ENCODE data around the gene ZNF598. TPM values are rescaled to one million over a fixed set of nuclear protein-coding genes. Genes with fewer than 3 reads are reported as not detected.
"Not testable (repeated sequence)": the region's sequence is repeated elsewhere in the genome, so short reads cannot be mapped to it uniquely, and the experiment has no call there.

The ZNF598 gene
- total RNA-seq, 6 donors from 2014 or later, result 20.1 to 62.8 (median 41.7) TPM

DNA sequence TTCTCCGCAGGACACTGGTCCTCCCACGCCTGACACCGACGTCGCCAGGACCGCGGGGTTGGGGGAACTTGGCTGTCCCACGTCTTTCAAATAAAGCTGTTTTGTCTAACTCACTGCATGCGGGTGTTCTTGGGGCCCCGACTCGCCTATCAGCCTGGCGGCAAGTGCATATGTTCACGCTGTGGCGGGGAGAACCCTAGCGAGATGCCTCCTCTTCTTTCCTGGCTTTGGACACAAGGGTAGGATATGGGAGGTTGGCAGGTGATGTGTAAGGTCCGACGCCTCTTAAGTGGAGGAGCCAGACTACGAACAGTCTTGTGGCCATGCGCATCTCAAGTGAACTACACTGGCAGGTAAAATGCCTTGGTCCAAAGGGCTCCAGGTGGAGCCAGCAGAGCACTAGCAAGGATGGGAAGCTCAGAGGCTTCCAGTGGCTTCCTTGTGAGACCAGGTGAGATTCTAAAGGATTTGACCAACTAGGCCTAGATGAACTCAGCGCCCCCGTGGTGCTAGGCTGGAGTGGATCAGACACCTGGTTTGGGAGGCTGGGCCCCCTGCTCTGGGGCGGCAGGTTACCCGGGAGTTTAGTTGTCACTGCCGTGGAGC is 44.1 kb downstream of the ZNF598 start:
- WGBS, 2 donors, result 18 to 19% methylated on average over 13 to 18 of the region's 24 CpGs
- H3K4me3 ChIP-seq, result peak overlapping the region; percentile 85 to 91 (median 88)
- H3K27me3 ChIP-seq, result no peaks in the 10 kb centered on the region
- ATAC-seq (ENCODE audit: low FRiP score in 2 of 2) (no peak), DNase-seq (no peak)
- H3K36me3 ChIP-seq, result peaks cover 14 to 34% (median 23%) of the 10 kb centered on the region in 4 donors
- peak overlapping the region; percentile 98 to 100 (median 98) for H3K27ac ChIP-seq
- no peaks in the 10 kb centered on the region for H3K9me3 ChIP-seq
- H3K4me1 ChIP-seq, result peaks cover 20 to 39% (median 26%) of the 10 kb centered on the region in 4 donors
- TF ChIP-seq, protein P1, sequence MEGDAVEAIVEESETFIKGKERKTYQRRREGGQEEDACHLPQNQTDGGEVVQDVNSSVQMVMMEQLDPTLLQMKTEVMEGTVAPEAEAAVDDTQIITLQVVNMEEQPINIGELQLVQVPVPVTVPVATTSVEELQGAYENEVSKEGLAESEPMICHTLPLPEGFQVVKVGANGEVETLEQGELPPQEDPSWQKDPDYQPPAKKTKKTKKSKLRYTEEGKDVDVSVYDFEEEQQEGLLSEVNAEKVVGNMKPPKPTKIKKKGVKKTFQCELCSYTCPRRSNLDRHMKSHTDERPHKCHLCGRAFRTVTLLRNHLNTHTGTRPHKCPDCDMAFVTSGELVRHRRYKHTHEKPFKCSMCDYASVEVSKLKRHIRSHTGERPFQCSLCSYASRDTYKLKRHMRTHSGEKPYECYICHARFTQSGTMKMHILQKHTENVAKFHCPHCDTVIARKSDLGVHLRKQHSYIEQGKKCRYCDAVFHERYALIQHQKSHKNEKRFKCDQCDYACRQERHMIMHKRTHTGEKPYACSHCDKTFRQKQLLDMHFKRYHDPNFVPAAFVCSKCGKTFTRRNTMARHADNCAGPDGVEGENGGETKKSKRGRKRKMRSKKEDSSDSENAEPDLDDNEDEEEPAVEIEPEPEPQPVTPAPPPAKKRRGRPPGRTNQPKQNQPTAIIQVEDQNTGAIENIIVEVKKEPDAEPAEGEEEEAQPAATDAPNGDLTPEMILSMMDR (IDR thresholded peaks at IDR 0.05), result no peak
- TF ChIP-seq EP300 (IDR thresholded peaks at IDR 0.05) (no peak), POLR2AphosphoS5 (IDR thresholded peaks at IDR 0.05) (no peak), POLR2A (IDR thresholded peaks at IDR 0.05) (no peak)

DNA sequence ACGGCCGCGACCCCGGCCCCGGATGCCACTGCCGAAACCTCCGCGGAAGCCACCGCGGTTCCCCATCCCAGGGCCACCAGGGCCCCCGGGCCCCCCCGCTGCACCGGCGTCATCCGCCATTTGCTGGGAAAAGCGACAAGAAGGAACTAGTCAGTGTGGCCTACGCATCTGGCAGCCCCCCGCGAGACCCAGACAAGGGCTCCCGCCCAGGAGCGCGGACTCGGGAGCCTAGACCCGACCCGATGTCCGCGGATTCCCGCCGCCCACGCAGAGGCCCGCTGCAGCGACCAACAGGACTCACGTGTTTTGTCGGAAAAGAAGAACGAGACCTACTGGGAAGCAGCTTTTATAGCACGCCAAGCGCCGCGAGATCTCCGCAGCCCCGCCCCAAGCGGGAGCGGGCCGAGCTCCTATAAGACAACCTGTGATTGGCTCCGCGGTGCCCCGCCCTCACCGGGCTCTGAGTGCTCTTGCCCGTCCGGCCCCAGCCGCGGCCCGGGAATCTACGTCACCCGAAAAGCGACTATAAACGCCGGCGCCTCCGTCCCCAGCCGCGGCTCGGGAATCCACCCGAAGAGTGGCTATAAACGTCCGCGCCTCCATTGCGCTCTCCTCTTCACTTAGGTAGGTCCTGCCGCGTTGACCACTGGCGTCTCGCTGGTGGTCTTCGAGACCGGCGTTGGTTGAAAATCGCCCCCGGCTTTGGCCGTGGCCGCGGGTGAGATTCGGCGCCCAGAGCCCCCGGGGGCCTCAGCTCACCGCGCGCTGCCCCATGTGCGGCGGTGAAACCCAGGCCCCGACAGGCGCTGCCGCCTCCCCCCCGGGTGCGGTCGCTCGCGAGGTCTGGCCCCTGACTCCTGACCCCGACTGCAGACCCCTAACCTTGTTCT is 44.9 kb downstream of the ZNF598 start, which contains the start of gene RPS2:
RPS2 (minus strand) TSS at position 321 of the 890 bp plus-strand sequence; CDS start at position 120, 201 bp downstream.
- Histone ChIP-seq H3K27ac (peak within 1 kb of the TSS; percentile 98 to 100 (median 98)), H3K36me3 (peaks cover 14 to 34% (median 23%) of the 10 kb centered on the region in 4 donors), H3K27me3 (no peaks in the 10 kb centered on the region), H3K4me1 (peaks cover 26 to 46% (median 30%) of the 10 kb centered on the region in 4 donors), H3K9me3 (no peaks in the 10 kb centered on the region), H3K4me3 (peak within 1 kb of the TSS; percentile 85 to 91 (median 88))
- ATAC-seq (ENCODE audit: low FRiP score in 2 of 2) (peak; percentile 97 to 99), DNase-seq (peak; percentile 99 to 100)
- WGBS, 2 donors, result 0 to 1% methylated on average over 1 to 57 of the region's 97 CpGs
- TF ChIP-seq, protein P1 (IDR thresholded peaks at IDR 0.05), result peak in 2 of 6 experiments; percentile 7 to 31
- TF ChIP-seq EP300 (IDR thresholded peaks at IDR 0.05) (peak in 1 of 4 donors; percentile 63), POLR2AphosphoS5 (IDR thresholded peaks at IDR 0.05) (peak; percentile 97 to 99), POLR2A (IDR thresholded peaks at IDR 0.05) (peak; percentile 79 to 99 (median 91))

DNA sequence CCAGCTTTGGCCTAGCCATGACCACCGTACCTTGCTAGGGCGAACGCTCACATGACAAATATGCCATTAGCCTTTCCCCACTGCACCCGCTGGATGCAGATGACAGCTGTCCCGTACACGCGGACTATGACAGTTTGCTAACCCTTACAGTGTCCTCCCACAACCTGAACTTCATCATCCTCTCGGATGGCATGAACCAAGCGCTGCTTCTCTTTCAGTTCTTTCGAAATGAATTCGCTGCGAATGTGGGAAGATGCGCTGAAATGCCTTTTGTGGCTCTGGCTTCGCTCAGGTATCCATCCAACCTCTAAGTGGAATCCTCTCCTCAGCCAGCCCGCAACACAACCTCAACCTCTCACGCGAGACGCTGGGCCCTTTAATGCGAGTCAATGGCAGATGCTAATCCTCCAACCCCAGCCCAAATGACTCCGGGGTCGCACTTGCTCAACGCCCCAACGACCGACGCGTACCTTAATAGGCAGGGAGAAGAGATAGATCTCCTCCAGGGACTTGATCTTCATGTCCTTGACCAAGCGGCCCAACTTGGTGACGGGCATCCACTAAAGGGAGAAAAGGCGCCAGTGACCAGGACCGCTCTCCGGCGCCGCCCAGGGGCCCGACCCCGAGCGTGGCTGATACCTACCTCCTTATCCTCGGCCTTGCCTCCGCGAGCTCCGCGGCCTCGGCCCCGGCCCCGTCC is 45.7 kb downstream of the ZNF598 start:
- Histone ChIP-seq H3K27me3 (no peaks in the 10 kb centered on the region), H3K4me3 (peak overlapping the region; percentile 36 to 91 (median 86)), H3K4me1 (peaks cover 28 to 49% (median 32%) of the 10 kb centered on the region in 4 donors), H3K27ac (peak overlapping the region; percentile 98 to 100 (median 98)), H3K36me3 (peaks cover 14 to 34% (median 23%) of the 10 kb centered on the region in 4 donors), H3K9me3 (no peaks in the 10 kb centered on the region)
- 11 to 23% methylated on average over 27 to 42 of the region's 44 CpGs for WGBS, 2 donors
- TF ChIP-seq, protein P1 (IDR thresholded peaks at IDR 0.05), result peak in 1 of 6 experiments; percentile 45
- no peak for TF ChIP-seq EP300 (IDR thresholded peaks at IDR 0.05)
- peak; percentile 3 to 35 for ATAC-seq (ENCODE audit: low FRiP score in 2 of 2)
- DNase-seq, result peak in 1 of 2 donors; percentile 50

DNA sequence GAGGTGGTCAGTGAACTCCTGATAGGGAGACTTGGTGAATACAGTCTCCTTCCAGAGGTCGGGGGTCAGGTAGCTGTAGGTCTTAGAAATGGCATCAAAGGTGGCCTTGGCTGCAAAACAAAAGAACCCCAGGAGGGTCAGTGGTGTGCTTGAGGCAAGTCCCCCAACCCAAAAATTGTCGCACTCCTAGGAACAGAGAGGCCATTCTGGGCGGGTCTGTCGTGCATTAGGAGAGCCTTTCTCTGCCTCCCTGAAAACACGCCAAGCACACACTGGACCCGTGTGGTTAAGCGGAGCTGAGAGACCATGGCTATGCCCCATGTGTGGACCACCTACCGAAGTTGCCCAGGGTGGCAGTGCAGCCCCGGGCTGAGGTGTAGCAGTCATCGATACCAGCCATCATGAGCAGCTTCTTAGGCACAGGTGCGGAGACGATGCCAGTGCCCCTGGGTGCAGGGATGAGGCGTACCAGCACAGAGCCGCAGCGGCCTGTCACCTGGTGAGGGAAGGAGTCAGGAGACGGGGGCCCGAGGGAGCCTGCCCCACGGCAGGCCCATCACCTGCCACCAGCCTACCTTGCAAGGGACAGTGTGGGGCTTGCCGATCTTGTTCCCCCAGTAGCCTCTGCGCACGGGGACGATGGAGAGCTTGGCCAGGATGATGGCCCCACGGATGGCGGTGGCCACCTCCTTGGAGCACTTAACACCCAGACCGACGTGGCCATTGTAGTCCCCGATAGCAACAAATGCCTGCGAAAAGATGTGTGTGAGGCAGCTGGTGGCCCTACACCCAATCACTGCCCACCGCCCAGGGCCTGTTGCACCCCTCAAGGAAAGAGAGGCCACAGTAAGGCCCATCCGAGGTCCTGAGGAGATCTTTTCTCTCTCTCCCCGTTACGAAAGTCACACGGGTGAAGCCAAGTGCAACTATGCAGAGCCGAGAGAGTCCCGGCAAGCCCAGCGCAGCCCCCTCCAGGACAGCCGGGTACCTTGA is 47.2 kb downstream of the ZNF598 start:
- ATAC-seq (ENCODE audit: low FRiP score in 2 of 2); H3K9me3 ChIP-seq; H3K27me3 ChIP-seq: not testable (repeated sequence)
- DNase-seq, result peak in 1 of 2 donors; percentile 70
- peak overlapping the region in 1 of 4 donors; percentile 85 for H3K4me3 ChIP-seq
- peaks cover 30 to 54% (median 34%) of the 10 kb centered on the region in 4 donors for H3K4me1 ChIP-seq
- 88% methylated on average over 25 to 29 of the region's 37 CpGs for WGBS, 2 donors
- peak overlapping the region in 1 of 4 donors; percentile 99 for H3K27ac ChIP-seq
- peaks cover 14 to 34% (median 23%) of the 10 kb centered on the region in 4 donors for H3K36me3 ChIP-seq

All from upper lobe of left lung (tissue), 6 donors.